Cardiac fibroblast (primary cell): ENCODE results near the gene PALD1.

ENCODE experiments used
- DNase-seq, 2 donors: peaks; one replicate each; pipeline versions ENCODE4 v3.0.0 to v3.0.0-alpha.2; 2010; ENCODE audit warnings: low read depth in 2 of 2
- H3K4me3 ChIP-seq, 2 donors: replicated peaks in 1 of 2; 1 replicate in 1 of 2; 2 replicates in 1 of 2; pipeline ENCODE4 v1.5.1; 2011; ENCODE audit warnings: low read depth in 2 of 2, low read length in 2 of 2, mild to moderate bottlenecking in 2 of 2, moderate library complexity in 1 of 2
- CTCF ChIP-seq: IDR thresholded peaks from one replicate; pipeline ENCODE4 v1.5.1; 2011; ENCODE audit warnings: low read depth, mild to moderate bottlenecking, low read length, inconsistent platforms

The PALD1 gene

GRCh38 chr10:70492786-70493659 is 14.5 kb downstream of the PALD1 start:
- TF ChIP-seq CTCF: no peak
- peak in 1 of 2 donors; percentile 10 for DNase-seq
- no peak overlapping the region for H3K4me3 ChIP-seq

- DNase-seq: no peak
- no peak for TF ChIP-seq CTCF
- H3K4me3 ChIP-seq: no peak overlapping the region
These were observed 15.2 kb downstream of the PALD1 start for GRCh38 chr10:70493660-70494234.

- H3K4me3 ChIP-seq: no peak overlapping the region
- DNase-seq: no peak
- no peak for TF ChIP-seq CTCF
These were observed 16.0 kb downstream of the PALD1 start for GRCh38 chr10:70494536-70494935.

GRCh38 chr10:70494966-70495365 is 16.4 kb downstream of the PALD1 start:
- no peak for TF ChIP-seq CTCF
- DNase-seq: no peak
- H3K4me3 ChIP-seq: no peak overlapping the region

GRCh38 chr10:70495691-70496261 is 17.2 kb downstream of the PALD1 start:
- no peak for DNase-seq
- no peak for TF ChIP-seq CTCF
- H3K4me3 ChIP-seq: no peak overlapping the region

GRCh38 chr10:70496341-70497119 is 18.0 kb downstream of the PALD1 start:
- no peak overlapping the region for H3K4me3 ChIP-seq
- no peak for DNase-seq
- no peak for TF ChIP-seq CTCF
